C4-2B (cell line): ENCODE data around the gene SH3RF1.

Experiments used
- ZFX ChIP-seq: fragments of 450-650 bp; IDR thresholded peaks from 2 replicates; pipeline ENCODE4 v1.6.1; 2017
- TF ChIP-seq, protein P1 (sequence below): fragments of 450-650 bp; conservative IDR thresholded peaks from 2 replicates; pipeline ENCODE4 v1.5.1; 2017; ENCODE audit warnings: mild to moderate bottlenecking

DNA sequence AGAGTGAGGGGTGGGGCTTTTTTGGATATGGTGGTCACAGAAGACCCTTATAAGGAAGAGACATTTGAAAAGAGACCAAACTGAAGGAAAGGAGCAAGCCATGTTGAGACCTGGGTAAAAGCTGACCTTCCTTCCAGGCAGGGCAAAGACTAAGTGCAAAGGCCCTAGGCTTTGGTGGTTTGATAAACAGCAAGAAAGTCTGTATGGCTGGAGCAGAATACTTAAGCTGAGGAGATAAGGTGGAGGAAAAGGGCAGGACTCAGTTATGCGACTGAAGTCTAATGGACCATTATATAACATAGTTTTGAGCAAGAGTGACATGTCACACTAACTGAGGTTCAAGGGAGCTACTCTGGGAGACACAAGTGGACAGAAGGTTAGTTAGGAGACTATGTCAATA is 20.0 kb downstream of the SH3RF1 start:
- TF ChIP-seq, protein P1, sequence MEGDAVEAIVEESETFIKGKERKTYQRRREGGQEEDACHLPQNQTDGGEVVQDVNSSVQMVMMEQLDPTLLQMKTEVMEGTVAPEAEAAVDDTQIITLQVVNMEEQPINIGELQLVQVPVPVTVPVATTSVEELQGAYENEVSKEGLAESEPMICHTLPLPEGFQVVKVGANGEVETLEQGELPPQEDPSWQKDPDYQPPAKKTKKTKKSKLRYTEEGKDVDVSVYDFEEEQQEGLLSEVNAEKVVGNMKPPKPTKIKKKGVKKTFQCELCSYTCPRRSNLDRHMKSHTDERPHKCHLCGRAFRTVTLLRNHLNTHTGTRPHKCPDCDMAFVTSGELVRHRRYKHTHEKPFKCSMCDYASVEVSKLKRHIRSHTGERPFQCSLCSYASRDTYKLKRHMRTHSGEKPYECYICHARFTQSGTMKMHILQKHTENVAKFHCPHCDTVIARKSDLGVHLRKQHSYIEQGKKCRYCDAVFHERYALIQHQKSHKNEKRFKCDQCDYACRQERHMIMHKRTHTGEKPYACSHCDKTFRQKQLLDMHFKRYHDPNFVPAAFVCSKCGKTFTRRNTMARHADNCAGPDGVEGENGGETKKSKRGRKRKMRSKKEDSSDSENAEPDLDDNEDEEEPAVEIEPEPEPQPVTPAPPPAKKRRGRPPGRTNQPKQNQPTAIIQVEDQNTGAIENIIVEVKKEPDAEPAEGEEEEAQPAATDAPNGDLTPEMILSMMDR: no peak
- no peak for TF ChIP-seq ZFX
